ENCODE results near the gene DUSP22. TPM values are rescaled to one million over a fixed set of nuclear protein-coding genes. Genes with fewer than 3 reads are reported as not detected.

DUSP22 gene
- polyA plus RNA-seq, 2 of the 4 experiments (the other 2 are of a cell fraction), result 6.2 to 11.3 TPM

DNA sequence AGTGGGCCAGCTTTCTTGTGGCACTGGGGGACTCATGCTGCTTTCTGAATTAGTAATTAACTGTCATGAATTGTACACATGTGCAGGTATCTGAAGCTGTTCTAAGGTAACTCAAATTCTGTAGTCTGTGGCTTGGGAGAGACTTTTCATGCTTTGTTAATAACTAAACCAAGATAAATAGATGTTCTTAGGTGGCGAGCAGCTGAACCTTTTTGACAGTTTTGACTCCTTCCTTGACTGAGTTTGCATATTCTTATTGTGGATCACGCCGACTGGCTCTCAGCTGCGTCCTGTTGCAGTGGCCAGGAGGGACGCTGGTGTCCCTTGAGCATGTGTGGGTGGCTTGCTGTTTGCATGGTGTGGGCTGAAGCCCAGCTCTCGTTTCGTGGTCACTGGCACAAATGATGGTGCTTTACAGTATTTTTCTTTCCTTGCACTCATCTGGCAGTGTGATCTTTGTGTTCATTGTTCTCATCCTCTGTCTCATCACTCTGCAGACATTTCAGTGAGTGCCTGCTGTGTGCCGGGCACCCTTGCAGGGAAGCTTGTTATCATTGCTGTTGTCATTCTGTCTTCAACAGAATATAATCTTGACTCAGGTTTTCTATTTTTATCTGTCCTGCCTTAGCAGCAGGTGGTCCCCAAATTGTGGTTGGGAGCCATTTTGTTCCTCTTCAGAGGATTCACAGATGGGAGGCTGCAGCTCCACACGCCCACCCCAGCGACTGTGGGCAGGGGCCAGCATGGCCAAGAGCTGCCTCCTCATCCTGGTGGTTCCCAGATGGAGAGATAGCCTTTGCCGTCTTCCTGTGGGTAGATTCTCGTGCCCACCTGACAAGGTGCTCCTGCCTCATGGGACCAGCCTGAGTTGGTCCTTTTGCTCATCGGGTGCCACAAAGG lies 39.6 kb downstream of the DUSP22 start:
- 93% methylated on average over 12 of the region's 13 CpGs for WGBS (ENCODE audit: missing lambda C conversion rate)
- no peak overlapping the region for H3K4me2 ChIP-seq
- ChIA-PET CTCF (interaction anchor here (0.6 to 3.3 kb wide), 2 partner anchors 143 to 171 kb away, joined by 3 to 9 read pairs; no protein-coding TSS in a partner anchor), POLR2A (no interaction called here)
- FAIRE-seq, result no peak
- no peak for ATAC-seq
- H3K27ac ChIP-seq, result no peak overlapping the region
- DNase-seq (ENCODE audit: low read depth in 1 of 2, low spot score in 1 of 2), result no peak
- no peaks in the 10 kb centered on the region for H3K9me3 ChIP-seq
- TF ChIP-seq NFE2L2 (conservative IDR thresholded peaks at IDR 0.05; ENCODE audit: low read length), result no peak
- no peak for TF ChIP-seq ESRRA (IDR thresholded peaks at IDR 0.05; ENCODE audit: borderline replicate concordance, low read length)
- TF ChIP-seq FOSL2 (IDR thresholded peaks at IDR 0.05), result no peak
- no peak for TF ChIP-seq FOSL2 (CRISPR knock-in tag; IDR thresholded peaks at IDR 0.05)
- TF ChIP-seq, protein P1, sequence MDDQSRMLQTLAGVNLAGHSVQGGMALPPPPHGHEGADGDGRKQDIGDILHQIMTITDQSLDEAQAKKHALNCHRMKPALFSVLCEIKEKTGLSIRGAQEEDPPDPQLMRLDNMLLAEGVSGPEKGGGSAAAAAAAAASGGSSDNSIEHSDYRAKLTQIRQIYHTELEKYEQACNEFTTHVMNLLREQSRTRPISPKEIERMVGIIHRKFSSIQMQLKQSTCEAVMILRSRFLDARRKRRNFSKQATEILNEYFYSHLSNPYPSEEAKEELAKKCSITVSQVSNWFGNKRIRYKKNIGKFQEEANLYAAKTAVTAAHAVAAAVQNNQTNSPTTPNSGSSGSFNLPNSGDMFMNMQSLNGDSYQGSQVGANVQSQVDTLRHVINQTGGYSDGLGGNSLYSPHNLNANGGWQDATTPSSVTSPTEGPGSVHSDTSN (IDR thresholded peaks at IDR 0.05), result no peak
- TF ChIP-seq, protein P2, sequence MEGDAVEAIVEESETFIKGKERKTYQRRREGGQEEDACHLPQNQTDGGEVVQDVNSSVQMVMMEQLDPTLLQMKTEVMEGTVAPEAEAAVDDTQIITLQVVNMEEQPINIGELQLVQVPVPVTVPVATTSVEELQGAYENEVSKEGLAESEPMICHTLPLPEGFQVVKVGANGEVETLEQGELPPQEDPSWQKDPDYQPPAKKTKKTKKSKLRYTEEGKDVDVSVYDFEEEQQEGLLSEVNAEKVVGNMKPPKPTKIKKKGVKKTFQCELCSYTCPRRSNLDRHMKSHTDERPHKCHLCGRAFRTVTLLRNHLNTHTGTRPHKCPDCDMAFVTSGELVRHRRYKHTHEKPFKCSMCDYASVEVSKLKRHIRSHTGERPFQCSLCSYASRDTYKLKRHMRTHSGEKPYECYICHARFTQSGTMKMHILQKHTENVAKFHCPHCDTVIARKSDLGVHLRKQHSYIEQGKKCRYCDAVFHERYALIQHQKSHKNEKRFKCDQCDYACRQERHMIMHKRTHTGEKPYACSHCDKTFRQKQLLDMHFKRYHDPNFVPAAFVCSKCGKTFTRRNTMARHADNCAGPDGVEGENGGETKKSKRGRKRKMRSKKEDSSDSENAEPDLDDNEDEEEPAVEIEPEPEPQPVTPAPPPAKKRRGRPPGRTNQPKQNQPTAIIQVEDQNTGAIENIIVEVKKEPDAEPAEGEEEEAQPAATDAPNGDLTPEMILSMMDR (IDR thresholded peaks at IDR 0.05), result no peak
- no peak for TF ChIP-seq KDM5A (IDR thresholded peaks at IDR 0.05)
- TF ChIP-seq CEBPB (IDR thresholded peaks at IDR 0.05), result no peak
- no peak for TF ChIP-seq BHLHE40 (IDR thresholded peaks at IDR 0.05; ENCODE audit: low read depth, low read length)
- no peak for TF ChIP-seq ZFP36 (IDR thresholded peaks at IDR 0.05; ENCODE audit: borderline replicate concordance, partially characterized antibody)
- TF ChIP-seq MYC (IDR thresholded peaks at IDR 0.05; ENCODE audit: borderline replicate concordance, low read length), result no peak
- TF ChIP-seq HEYL (CRISPR knock-in tag; IDR thresholded peaks at IDR 0.05), result no peak
- TF ChIP-seq, protein P3, sequence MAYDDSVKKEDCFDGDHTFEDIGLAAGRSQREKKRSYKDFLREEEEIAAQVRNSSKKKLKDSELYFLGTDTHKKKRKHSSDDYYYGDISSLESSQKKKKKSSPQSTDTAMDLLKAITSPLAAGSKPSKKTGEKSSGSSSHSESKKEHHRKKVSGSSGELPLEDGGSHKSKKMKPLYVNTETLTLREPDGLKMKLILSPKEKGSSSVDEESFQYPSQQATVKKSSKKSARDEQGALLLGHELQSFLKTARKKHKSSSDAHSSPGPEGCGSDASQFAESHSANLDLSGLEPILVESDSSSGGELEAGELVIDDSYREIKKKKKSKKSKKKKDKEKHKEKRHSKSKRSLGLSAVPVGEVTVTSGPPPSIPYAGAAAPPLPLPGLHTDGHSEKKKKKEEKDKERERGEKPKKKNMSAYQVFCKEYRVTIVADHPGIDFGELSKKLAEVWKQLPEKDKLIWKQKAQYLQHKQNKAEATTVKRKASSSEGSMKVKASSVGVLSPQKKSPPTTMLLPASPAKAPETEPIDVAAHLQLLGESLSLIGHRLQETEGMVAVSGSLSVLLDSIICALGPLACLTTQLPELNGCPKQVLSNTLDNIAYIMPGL (CRISPR knock-in tag; IDR thresholded peaks at IDR 0.05; ENCODE audit: borderline replicate concordance), result no peak
- H3K4me1 ChIP-seq, result no peaks in the 10 kb centered on the region
- H3K4me3 ChIP-seq, result no peak overlapping the region

DNA sequence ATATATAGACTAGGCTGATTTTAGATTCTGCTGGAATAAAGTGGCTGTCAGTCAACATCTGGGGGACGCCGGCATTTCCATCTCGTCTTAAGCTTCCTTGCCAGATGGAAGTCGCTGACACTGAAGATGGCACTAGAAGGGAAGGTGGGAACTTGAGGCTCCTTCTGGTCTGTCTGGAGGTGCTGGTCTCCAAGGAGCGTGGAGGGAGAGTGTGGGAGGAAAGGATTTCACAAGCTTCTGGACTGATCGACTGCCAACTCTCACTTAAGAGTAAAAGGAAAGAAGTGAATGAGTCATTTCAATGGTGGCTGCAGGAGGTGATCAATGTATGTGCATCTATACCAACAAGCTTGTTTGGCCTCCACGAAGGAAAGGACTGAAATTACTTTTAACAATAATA lies 40.4 kb downstream of the DUSP22 start:
- ATAC-seq (no peak), DNase-seq (ENCODE audit: low read depth in 1 of 2, low spot score in 1 of 2) (no peak), FAIRE-seq (no peak)
- WGBS (ENCODE audit: missing lambda C conversion rate), result 76% methylated on average over 6 of the region's 7 CpGs
- H3K27ac ChIP-seq, result no peak overlapping the region
- no peak overlapping the region for H3K4me3 ChIP-seq
- ChIA-PET POLR2A (no interaction called here), CTCF (interaction anchor here (0.6 to 3.3 kb wide), 2 partner anchors 144 to 170 kb away, joined by 3 to 9 read pairs; no protein-coding TSS in a partner anchor)
- H3K9me3 ChIP-seq, result no peaks in the 10 kb centered on the region
- no peak overlapping the region for H3K4me2 ChIP-seq
- no peaks in the 10 kb centered on the region for H3K4me1 ChIP-seq
- TF ChIP-seq, protein P4, sequence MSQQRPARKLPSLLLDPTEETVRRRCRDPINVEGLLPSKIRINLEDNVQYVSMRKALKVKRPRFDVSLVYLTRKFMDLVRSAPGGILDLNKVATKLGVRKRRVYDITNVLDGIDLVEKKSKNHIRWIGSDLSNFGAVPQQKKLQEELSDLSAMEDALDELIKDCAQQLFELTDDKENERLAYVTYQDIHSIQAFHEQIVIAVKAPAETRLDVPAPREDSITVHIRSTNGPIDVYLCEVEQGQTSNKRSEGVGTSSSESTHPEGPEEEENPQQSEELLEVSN (IDR thresholded peaks at IDR 0.05; ENCODE audit: borderline replicate concordance, low read depth), result no peak
- TF ChIP-seq TFCP2L1 (CRISPR knock-in tag; IDR thresholded peaks at IDR 0.05), result no peak
- no peak for TF ChIP-seq TP53 (CRISPR knock-in tag; IDR thresholded peaks at IDR 0.05)
- TF ChIP-seq, protein P5, sequence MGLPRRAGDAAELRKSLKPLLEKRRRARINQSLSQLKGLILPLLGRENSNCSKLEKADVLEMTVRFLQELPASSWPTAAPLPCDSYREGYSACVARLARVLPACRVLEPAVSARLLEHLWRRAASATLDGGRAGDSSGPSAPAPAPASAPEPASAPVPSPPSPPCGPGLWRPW (IDR thresholded peaks at IDR 0.05), result no peak
- TF ChIP-seq PHF8 (IDR thresholded peaks at IDR 0.05; ENCODE audit: borderline replicate concordance, low read depth), result no peak
- no peak for TF ChIP-seq ZNF302 (CRISPR knock-in tag; IDR thresholded peaks at IDR 0.05)
- TF ChIP-seq, protein P6, sequence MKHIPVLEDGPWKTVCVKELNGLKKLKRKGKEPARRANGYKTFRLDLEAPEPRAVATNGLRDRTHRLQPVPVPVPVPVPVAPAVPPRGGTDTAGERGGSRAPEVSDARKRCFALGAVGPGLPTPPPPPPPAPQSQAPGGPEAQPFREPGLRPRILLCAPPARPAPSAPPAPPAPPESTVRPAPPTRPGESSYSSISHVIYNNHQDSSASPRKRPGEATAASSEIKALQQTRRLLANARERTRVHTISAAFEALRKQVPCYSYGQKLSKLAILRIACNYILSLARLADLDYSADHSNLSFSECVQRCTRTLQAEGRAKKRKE (CRISPR knock-in tag; IDR thresholded peaks at IDR 0.05; ENCODE audit: low read depth), result no peak
- no peak for TF ChIP-seq FOSB (CRISPR knock-in tag; IDR thresholded peaks at IDR 0.05)
- TF ChIP-seq, protein P7, sequence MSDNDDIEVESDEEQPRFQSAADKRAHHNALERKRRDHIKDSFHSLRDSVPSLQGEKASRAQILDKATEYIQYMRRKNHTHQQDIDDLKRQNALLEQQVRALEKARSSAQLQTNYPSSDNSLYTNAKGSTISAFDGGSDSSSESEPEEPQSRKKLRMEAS (IDR thresholded peaks at IDR 0.05), result no peak
- TF ChIP-seq NFE2L2 (conservative IDR thresholded peaks at IDR 0.05; ENCODE audit: low read length), result no peak
- no peak for TF ChIP-seq MAZ (IDR thresholded peaks at IDR 0.05; ENCODE audit: borderline replicate concordance, low read depth, low read length)
- no peak for TF ChIP-seq BHLHE40 (IDR thresholded peaks at IDR 0.05; ENCODE audit: low read depth, low read length)
- no peak for TF ChIP-seq CHD2 (IDR thresholded peaks at IDR 0.05; ENCODE audit: low read length, partially characterized antibody)
- no peak for TF ChIP-seq FOXS1 (CRISPR knock-in tag; IDR thresholded peaks at IDR 0.05)
- no peak for TF ChIP-seq CHD4 (IDR thresholded peaks at IDR 0.05; ENCODE audit: borderline replicate concordance)
- TF ChIP-seq FOSL2 (IDR thresholded peaks at IDR 0.05), result no peak
- TF ChIP-seq FOSL2 (CRISPR knock-in tag; IDR thresholded peaks at IDR 0.05), result no peak
- TF ChIP-seq, protein P8, sequence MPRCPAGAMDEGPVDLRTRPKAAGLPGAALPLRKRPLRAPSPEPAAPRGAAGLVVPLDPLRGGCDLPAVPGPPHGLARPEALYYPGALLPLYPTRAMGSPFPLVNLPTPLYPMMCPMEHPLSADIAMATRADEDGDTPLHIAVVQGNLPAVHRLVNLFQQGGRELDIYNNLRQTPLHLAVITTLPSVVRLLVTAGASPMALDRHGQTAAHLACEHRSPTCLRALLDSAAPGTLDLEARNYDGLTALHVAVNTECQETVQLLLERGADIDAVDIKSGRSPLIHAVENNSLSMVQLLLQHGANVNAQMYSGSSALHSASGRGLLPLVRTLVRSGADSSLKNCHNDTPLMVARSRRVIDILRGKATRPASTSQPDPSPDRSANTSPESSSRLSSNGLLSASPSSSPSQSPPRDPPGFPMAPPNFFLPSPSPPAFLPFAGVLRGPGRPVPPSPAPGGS (IDR thresholded peaks at IDR 0.05), result no peak
- no peak for TF ChIP-seq ZFP36 (IDR thresholded peaks at IDR 0.05; ENCODE audit: borderline replicate concordance, partially characterized antibody)
- TF ChIP-seq NR3C1 (IDR thresholded peaks at IDR 0.05), result no peak
